ENCODE data around the gene LYRM1. TPM values are rescaled to one million over a fixed set of nuclear protein-coding genes. Genes with fewer than 3 reads are reported as not detected.

The LYRM1 gene
- total RNA-seq, 4 donors from 2014 or later: 24.3 to 27.3 (median 25.5) TPM

- 0% methylated on average over 20 of the region's 20 CpGs for WGBS, 2 donors
- intact Hi-C loops (cut with DNase I; ENCODE audit: low total_unique reads): loop anchor here (10.0 kb wide), 1 partner anchor 1294 kb away; no protein-coding TSS in a partner anchor
- peak overlapping the region; percentile 55 for H3K4me3 ChIP-seq (ENCODE audit: low read depth, poor library complexity, severe bottlenecking)
- no peak for TF ChIP-seq CTCF (IDR thresholded peaks at IDR 0.05)
- no peak for TF ChIP-seq POLR2A (IDR thresholded peaks at IDR 0.05)
- DNase-seq (ENCODE audit: low spot score in 2 of 2): no peak
Measured at GRCh38 chr16:20901068-20901435, 481 bp downstream of the LYRM1 start.

GRCh38 chr16:20901436-20902112 is 1.0 kb downstream of the LYRM1 start:
- DNase-seq (ENCODE audit: low spot score in 2 of 2): peak; percentile 59 to 91
- intact Hi-C loops (cut with DNase I; ENCODE audit: low total_unique reads): loop anchor here (10.0 kb wide), 1 partner anchor 1293 kb away; no protein-coding TSS in a partner anchor

GRCh38 chr16:20902426-20902825 is 1.9 kb downstream of the LYRM1 start:
- intact Hi-C loops (cut with DNase I; ENCODE audit: low total_unique reads): loop anchor here (10.0 kb wide), 1 partner anchor 1292 kb away; no protein-coding TSS in a partner anchor
- no peak overlapping the region for H3K4me3 ChIP-seq (ENCODE audit: low read depth, poor library complexity, severe bottlenecking)
- DNase-seq (ENCODE audit: low spot score in 2 of 2): no peak
- no peak for TF ChIP-seq CTCF (IDR thresholded peaks at IDR 0.05)
- no peak for TF ChIP-seq POLR2A (IDR thresholded peaks at IDR 0.05)
- 61 to 63% methylated on average over 6 of the region's 6 CpGs for WGBS, 2 donors

More at GRCh38 chr16:20901436-20902112, 1.0 kb downstream of the LYRM1 start:
- no peak for TF ChIP-seq POLR2A (IDR thresholded peaks at IDR 0.05)
- H3K4me3 ChIP-seq (ENCODE audit: low read depth, poor library complexity, severe bottlenecking): peak overlapping the region; percentile 55
- WGBS, 2 donors: 26% methylated on average over 27 of the region's 27 CpGs

GRCh38 chr16:20903116-20903898 is 2.7 kb downstream of the LYRM1 start:
- intact Hi-C loops (cut with DNase I; ENCODE audit: low total_unique reads): loop anchor here (10.0 kb wide), 1 partner anchor 1291 kb away; no protein-coding TSS in a partner anchor
- H3K4me3 ChIP-seq (ENCODE audit: low read depth, poor library complexity, severe bottlenecking): no peak overlapping the region
- no peak for DNase-seq (ENCODE audit: low spot score in 2 of 2)
- TF ChIP-seq POLR2A (IDR thresholded peaks at IDR 0.05) (no peak), CTCF (IDR thresholded peaks at IDR 0.05) (no peak)
- WGBS, 2 donors: 82 to 83% methylated on average over 5 of the region's 5 CpGs

GRCh38 chr16:20903899-20904506 is 3.4 kb downstream of the LYRM1 start:
- intact Hi-C loops (cut with DNase I; ENCODE audit: low total_unique reads): loop anchor here (10.0 kb wide), 1 partner anchor 1291 kb away; no protein-coding TSS in a partner anchor
- H3K4me3 ChIP-seq (ENCODE audit: low read depth, poor library complexity, severe bottlenecking): no peak overlapping the region
- no peak for TF ChIP-seq POLR2A (IDR thresholded peaks at IDR 0.05)
- no peak for TF ChIP-seq CTCF (IDR thresholded peaks at IDR 0.05)
- 40 to 47% methylated on average over 5 of the region's 5 CpGs for WGBS, 2 donors
- no peak for DNase-seq (ENCODE audit: low spot score in 2 of 2)

Measured in lower leg skin (tissue), 4 donors.